OCI-LY7 (cell line): ENCODE results near the gene EPS8L1. TPM values are rescaled to one million over a fixed set of nuclear protein-coding genes. Genes with fewer than 3 reads are reported as not detected.

Experiments
- BruUV-seq: library from RNA; stranded (reverse); fragments of 400-500 nt; replicated peaks from 2 replicates; lab custom pipeline; 2021; lab: Mats Ljungman, UMichigan
- CTCF ChIA-PET: fragments of 300-600 bp; sonication (Branson Sonifier 250); formaldehyde crosslinking; loops from one replicate; lab custom pipeline; 2022; ENCODE audit warnings: antibody characterized with exemption; ENCODE audit not compliant: unreplicated experiment; lab: Charles Lee
- POLR2A ChIA-PET: fragments of 300-600 bp; sonication (Branson Sonifier 250); formaldehyde crosslinking; loops from one replicate; lab custom pipeline; 2022; ENCODE audit warnings: antibody characterized with exemption; lab: Charles Lee
- DNase-seq: peaks from one replicate; pipeline ENCODE4 v3.0.0-alpha.2; 2015; ENCODE audit warnings: low spot score
- H2AFZ ChIP-seq: fragments of 200-600 bp; sonication (generic), shearing (Covaris generic); 2 replicates; pipeline ENCODE4 v1.6.1; 2014; ENCODE audit warnings: mild to moderate bottlenecking, antibody characterized with exemption, low read length, moderate library complexity
- H3K27ac ChIP-seq: fragments of 200-600 bp; sonication (generic); 2 replicates; pipeline ENCODE4 v1.5.1; 2014; ENCODE audit warnings: mixed run types, low read depth, mild to moderate bottlenecking, moderate library complexity, low read length, inconsistent platforms; ENCODE audit not compliant: poor library complexity, severe bottlenecking
- H3K36me3 ChIP-seq: fragments of 200-600 bp; sonication (generic); 2 replicates; pipeline ENCODE4 v1.6.1; 2014; ENCODE audit warnings: mild to moderate bottlenecking, antibody characterized with exemption, low read length, moderate library complexity, mixed read lengths; ENCODE audit not compliant: insufficient read depth
- H3K4me1 ChIP-seq: fragments of 200-600 bp; sonication (generic); 2 replicates; pipeline ENCODE4 v1.5.1; 2014; ENCODE audit warnings: mild to moderate bottlenecking, low read length; ENCODE audit not compliant: insufficient read depth, poor library complexity, severe bottlenecking
- H3K4me2 ChIP-seq: fragments of 200-600 bp; sonication (generic); 2 replicates; pipeline ENCODE4 v1.6.1; 2014; ENCODE audit warnings: mild to moderate bottlenecking, low read length
- H3K4me3 ChIP-seq: fragments of 200-600 bp; sonication (generic); 2 replicates; pipeline ENCODE4 v1.5.1; 2014; ENCODE audit warnings: mild to moderate bottlenecking, low read depth, low read length; ENCODE audit not compliant: poor library complexity, severe bottlenecking
- H3K79me2 ChIP-seq: fragments of 200-600 bp; sonication (generic); 2 replicates; pipeline ENCODE4 v1.6.1; 2016; ENCODE audit warnings: low read depth, mild to moderate bottlenecking, low read length, moderate library complexity, mixed read lengths; ENCODE audit not compliant: insufficient read depth
- H3K9me2 ChIP-seq: fragments of 200-600 bp; sonication (generic); 2 replicates; pipeline ENCODE4 v1.6.1; 2016; ENCODE audit warnings: mild to moderate bottlenecking, low read length, mixed read lengths; ENCODE audit not compliant: insufficient read depth
- H3K9me3 ChIP-seq: fragments of 200-600 bp; sonication (generic); 2 replicates; pipeline ENCODE4 v1.6.1; 2014; ENCODE audit warnings: mild to moderate bottlenecking, mixed run types, low read length, mixed read lengths
- H4K20me1 ChIP-seq: fragments of 200-600 bp; sonication (generic); 2 replicates; pipeline ENCODE4 v1.6.1; 2014; ENCODE audit warnings: mild to moderate bottlenecking, antibody characterized with exemption, low read length, moderate library complexity, mixed read lengths; ENCODE audit not compliant: insufficient read depth
- CTCF ChIP-seq: fragments of 200-600 bp; sonication (generic); conservative IDR thresholded peaks from 2 replicates; pipeline ENCODE4 v1.5.1; 2014; ENCODE audit warnings: mild to moderate bottlenecking, antibody characterized with exemption, low read length, moderate library complexity, mixed read lengths
- EZH2phosphoT487 ChIP-seq: fragments of 200-600 bp; sonication (generic); IDR thresholded peaks from 2 replicates; pipeline ENCODE4 v1.6.1; 2018; ENCODE audit warnings: low read depth, borderline replicate concordance, mild to moderate bottlenecking, mixed run types, antibody characterized with exemption, low read length, moderate library complexity, mixed read lengths
- intact Hi-C: fragments of 100-400 bp; cut with micrococcal nuclease; formaldehyde crosslinking; loops from one replicate; pipeline ENCODE4 v1.10.0; 2022; ENCODE audit not compliant: unreplicated experiment
- microRNA-seq: library from miRNA; unstranded; fragments of <30 nt; microRNA quantifications from one replicate; pipeline ENCODE4 v1.2.0, GENCODE V29; 2022; ENCODE audit warnings: borderline replicate concordance
- small RNA-seq: library from RNA; depleted of rRNA; stranded (forward); fragments of <200 nt; gene quantifications from one replicate; pipeline ENCODE3, GENCODE V24; 2014
- total RNA-seq, 2 experiments: library from RNA; depleted of rRNA in 1 of 2; stranded (reverse); fragments of >200 nt in 1 of 2; shearing (Covaris generic) in 1 of 2; gene quantifications; 2 replicates each; pipeline ENCODE4 v1.2.3, GENCODE V29; 2014 to 2022

Gene EPS8L1
- total RNA-seq, 2 experiments from 2014 or later = 11.1 to 12.5 TPM

DNA sequence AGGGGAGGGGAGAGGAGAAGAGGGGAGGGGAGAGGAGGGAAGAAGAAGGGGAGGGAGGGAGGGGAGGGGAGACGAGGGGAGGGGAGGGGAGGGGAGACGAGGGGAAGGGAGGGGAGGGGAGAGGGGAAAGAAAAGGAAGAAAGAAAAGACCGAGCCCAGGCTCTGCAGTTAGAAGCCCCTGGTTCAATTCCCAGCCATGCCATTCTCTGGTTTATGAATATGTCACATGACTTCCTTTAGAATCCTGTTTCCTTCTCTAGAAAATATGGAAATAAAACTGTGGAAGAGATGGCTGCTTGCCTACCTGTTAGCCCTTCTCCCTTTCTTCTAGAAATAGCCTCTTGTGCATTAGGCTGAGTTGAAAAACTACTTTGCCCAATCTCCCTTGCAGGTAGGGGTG is 59.1 kb downstream of the EPS8L1 start:
- Histone ChIP-seq H3K9me3 (no peaks in the 10 kb centered on the region), H3K4me2 (peak overlapping the region; percentile 45)
- intact Hi-C loops = loop anchor here (1.0 kb wide), 1 partner anchor 21 kb away; no protein-coding TSS in a partner anchor

GRCh38 chr19:55136399-55137102 is 60.9 kb downstream of the EPS8L1 start:
- POLR2A ChIA-PET = interaction anchor here (0.6 kb wide), 1 partner anchor 267 kb away, joined by 3 read pairs; no protein-coding TSS in a partner anchor
- Histone ChIP-seq H3K4me1 (peaks cover 49% of the 10 kb centered on the region), H4K20me1 (no peaks in the 10 kb centered on the region), H3K9me3 (no peaks in the 10 kb centered on the region), H2AFZ (no peak overlapping the region), H3K79me2 (no peaks in the 10 kb centered on the region), H3K36me3 (no peaks in the 10 kb centered on the region), H3K4me2 (no peak overlapping the region), H3K27ac (no peak overlapping the region), H3K9me2 (no peaks in the 10 kb centered on the region), H3K4me3 (no peak overlapping the region)
- no peak for DNase-seq
- TF ChIP-seq EZH2phosphoT487 (no peak), CTCF (no peak)
- CTCF ChIA-PET = interaction anchor here (0.6 kb wide), 1 partner anchor 62 kb away, joined by 3 read pairs; no protein-coding TSS in a partner anchor
- BruUV-seq = no TSS peak
- intact Hi-C loops = no loop called here

More for the DNA sequence above, 59.1 kb downstream of the EPS8L1 start:
- no TSS peak for BruUV-seq
- POLR2A ChIA-PET = no interaction called here
- H3K36me3 ChIP-seq = no peaks in the 10 kb centered on the region
- CTCF ChIA-PET = no interaction called here
- H3K4me1 ChIP-seq = peaks cover 47% of the 10 kb centered on the region
- DNase-seq = peak; percentile 31
- H3K9me2 ChIP-seq = no peaks in the 10 kb centered on the region
- H4K20me1 ChIP-seq = no peaks in the 10 kb centered on the region
- no peaks in the 10 kb centered on the region for H3K79me2 ChIP-seq
- H3K27ac ChIP-seq = peak overlapping the region; percentile 52
- TF ChIP-seq CTCF (no peak), EZH2phosphoT487 (no peak)
- H2AFZ ChIP-seq = no peak overlapping the region; the same call in 1 of the 2 replicates
- no peak overlapping the region for H3K4me3 ChIP-seq

Small RNA genes lying within 50 kb of the gene (microRNA-seq; reads per million reads assigned to microRNA genes)
- gene MIR7975 = not detected

Small RNA genes lying within 50 kb of the gene (small RNA-seq; reads per million reads assigned to genes)
- not detected for gene MIR7975

Other genes with a start within 250 kb of the EPS8L1 start
- gene KIR2DS4, start 243.2 kb upstream of the EPS8L1 start, total RNA-seq (2014; rRNA removed; shearing (Covaris generic)) = not detected in 2 replicates
- not detected in 2 replicates for gene KIR2DS4, start 243.2 kb upstream of the EPS8L1 start, total RNA-seq (2022)
- gene KIR3DL2, start 225.4 kb upstream of the EPS8L1 start, total RNA-seq (2014; rRNA removed; shearing (Covaris generic)) = not detected in 2 replicates
- gene KIR3DL2, start 225.4 kb upstream of the EPS8L1 start, total RNA-seq (2022) = not detected in 2 replicates
- not detected in 2 replicates for gene FCAR, start 201.6 kb upstream of the EPS8L1 start, total RNA-seq (2014; rRNA removed; shearing (Covaris generic))
- gene FCAR, start 201.6 kb upstream of the EPS8L1 start, total RNA-seq (2022) = not detected in 2 replicates
- gene NCR1, start 169.7 kb upstream of the EPS8L1 start, total RNA-seq (2014; rRNA removed; shearing (Covaris generic)) = not detected in 2 replicates
- not detected in 2 replicates for gene NCR1, start 169.7 kb upstream of the EPS8L1 start, total RNA-seq (2022)
- gene NLRP7, start 128.3 kb upstream of the EPS8L1 start, total RNA-seq (2014; rRNA removed; shearing (Covaris generic)) = 0.41 and 0.69 TPM in 2 replicates
- gene NLRP7, start 128.3 kb upstream of the EPS8L1 start, total RNA-seq (2022) = 5.6 and 8.8 TPM in 2 replicates
- not detected in 2 replicates for gene NLRP2, start 109.5 kb upstream of the EPS8L1 start, total RNA-seq (2014; rRNA removed; shearing (Covaris generic))
- not detected in 2 replicates for gene NLRP2, start 109.5 kb upstream of the EPS8L1 start, total RNA-seq (2022)
- gene GP6, start 37.6 kb upstream of the EPS8L1 start, total RNA-seq (2014; rRNA removed; shearing (Covaris generic)) = 0.25 and 0.44 TPM in 2 replicates
- 0.36 and 1.9 TPM in 2 replicates for gene GP6, start 37.6 kb upstream of the EPS8L1 start, total RNA-seq (2022)
- gene RDH13, start 12.7 kb upstream of the EPS8L1 start, total RNA-seq (2014; rRNA removed; shearing (Covaris generic)) = 23.1 and 29.5 TPM in 2 replicates
- gene RDH13, start 12.7 kb upstream of the EPS8L1 start, total RNA-seq (2022) = 17.8 and 19.5 TPM in 2 replicates
- 194 and 211 TPM in 2 replicates for gene PPP1R12C, start 41.8 kb downstream of the EPS8L1 start, total RNA-seq (2014; rRNA removed; shearing (Covaris generic))
- 177 and 186 TPM in 2 replicates for gene PPP1R12C, start 41.8 kb downstream of the EPS8L1 start, total RNA-seq (2022)
- gene TNNT1, start 73.3 kb downstream of the EPS8L1 start, total RNA-seq (2014; rRNA removed; shearing (Covaris generic)) = 17.6 and 21.9 TPM in 2 replicates
- 11.2 and 11.6 TPM in 2 replicates for gene TNNT1, start 73.3 kb downstream of the EPS8L1 start, total RNA-seq (2022)
- 2.6 TPM in 1 of 2 replicates, not detected in the other for gene TNNI3, start 81.9 kb downstream of the EPS8L1 start, total RNA-seq (2014; rRNA removed; shearing (Covaris generic))
- gene TNNI3, start 81.9 kb downstream of the EPS8L1 start, total RNA-seq (2022) = not detected in 2 replicates
- gene DNAAF3, start 90.7 kb downstream of the EPS8L1 start, total RNA-seq (2014; rRNA removed; shearing (Covaris generic)) = 0.85 and 2.8 TPM in 2 replicates
- 2.2 and 2.5 TPM in 2 replicates for gene DNAAF3, start 90.7 kb downstream of the EPS8L1 start, total RNA-seq (2022)
- gene SYT5, start 104.4 kb downstream of the EPS8L1 start, total RNA-seq (2014; rRNA removed; shearing (Covaris generic)) = 0.44 TPM in 1 of 2 replicates, not detected in the other
- 0.84 and 1.3 TPM in 2 replicates for gene SYT5, start 104.4 kb downstream of the EPS8L1 start, total RNA-seq (2022)
- not detected in 2 replicates for gene PTPRH, start 133.6 kb downstream of the EPS8L1 start, total RNA-seq (2014; rRNA removed; shearing (Covaris generic))
- not detected in 2 replicates for gene PTPRH, start 133.6 kb downstream of the EPS8L1 start, total RNA-seq (2022)
- gene TMEM86B, start 152.9 kb downstream of the EPS8L1 start, total RNA-seq (2014; rRNA removed; shearing (Covaris generic)) = 6.7 and 8.1 TPM in 2 replicates
- gene TMEM86B, start 152.9 kb downstream of the EPS8L1 start, total RNA-seq (2022) = 13.7 and 13.8 TPM in 2 replicates
- 82.0 and 89.6 TPM in 2 replicates for gene PPP6R1, start 183.1 kb downstream of the EPS8L1 start, total RNA-seq (2014; rRNA removed; shearing (Covaris generic))
- 156 and 161 TPM in 2 replicates for gene PPP6R1, start 183.1 kb downstream of the EPS8L1 start, total RNA-seq (2022)
- gene HSPBP1, start 204.2 kb downstream of the EPS8L1 start, total RNA-seq (2014; rRNA removed; shearing (Covaris generic)) = 41.3 and 50.5 TPM in 2 replicates
- gene HSPBP1, start 204.2 kb downstream of the EPS8L1 start, total RNA-seq (2022) = 31.9 and 38.7 TPM in 2 replicates
- 15.9 and 16.1 TPM in 2 replicates for gene BRSK1, start 208.1 kb downstream of the EPS8L1 start, total RNA-seq (2014; rRNA removed; shearing (Covaris generic))
- gene BRSK1, start 208.1 kb downstream of the EPS8L1 start, total RNA-seq (2022) = 23.9 and 25.7 TPM in 2 replicates
- gene TMEM150B, start 249.5 kb downstream of the EPS8L1 start, total RNA-seq (2014; rRNA removed; shearing (Covaris generic)) = not detected in 2 replicates
- gene TMEM150B, start 249.5 kb downstream of the EPS8L1 start, total RNA-seq (2022) = not detected in 2 replicates